ENCODE results near the gene PDCD4. TPM values are rescaled to one million over a fixed set of nuclear protein-coding genes. Genes with fewer than 3 reads are reported as not detected.
"Not testable (repeated sequence)": the region's sequence is repeated elsewhere in the genome, so short reads cannot be mapped to it uniquely, and the experiment has no call there.

The PDCD4 gene
- total and polyA plus RNA-seq, 5 donors: 39.8 to 82.7 (median 70.8) TPM

GRCh38 chr10:110861476-110861875, 10.3 kb upstream of the PDCD4 start:
- 98% methylated on average over 2 of the region's 2 CpGs for WGBS
- H3K4me1 ChIP-seq (ENCODE audit: control insufficient read depth, insufficient read depth, low read length): peaks cover 26% of the 10 kb centered on the region

GRCh38 chr10:110861930-110862649, 9.6 kb upstream of the PDCD4 start:
- H3K27me3 ChIP-seq (ENCODE audit: control insufficient read depth, insufficient read depth): no peaks in the 10 kb centered on the region
- ATAC-seq (no peak), DNase-seq (no peak)
- peaks cover 26% of the 10 kb centered on the region for H3K4me1 ChIP-seq (ENCODE audit: control insufficient read depth, insufficient read depth, low read length)
- intact Hi-C loops (cut with DNase I): no loop called here
- H3K27ac ChIP-seq (ENCODE audit: low read length): no peak overlapping the region
- H3K9me3 ChIP-seq (ENCODE audit: control insufficient read depth, low read length): no peaks in the 10 kb centered on the region
- H3K4me3 ChIP-seq (ENCODE audit: low read length): no peak overlapping the region
- 84% methylated on average over 6 of the region's 6 CpGs for WGBS

More at GRCh38 chr10:110861476-110861875, 10.3 kb upstream of the PDCD4 start:
- no peaks in the 10 kb centered on the region for H3K9me3 ChIP-seq (ENCODE audit: control insufficient read depth, low read length)
- intact Hi-C loops (cut with DNase I): no loop called here
- H3K27me3 ChIP-seq (ENCODE audit: control insufficient read depth, insufficient read depth): no peaks in the 10 kb centered on the region
- no peak overlapping the region for H3K4me3 ChIP-seq (ENCODE audit: low read length)
- ATAC-seq (no peak), DNase-seq (no peak)
- no peak overlapping the region for H3K27ac ChIP-seq (ENCODE audit: low read length)

GRCh38 chr10:110862961-110863360, 8.8 kb upstream of the PDCD4 start:
- H3K27ac ChIP-seq (ENCODE audit: low read length): no peak overlapping the region
- H3K4me3 ChIP-seq (ENCODE audit: low read length): no peak overlapping the region
- no peak for DNase-seq
- H3K9me3 ChIP-seq (ENCODE audit: control insufficient read depth, low read length): no peaks in the 10 kb centered on the region
- peaks cover 18% of the 10 kb centered on the region for H3K4me1 ChIP-seq (ENCODE audit: control insufficient read depth, insufficient read depth, low read length)
- 90% methylated on average over 6 of the region's 6 CpGs for WGBS
- intact Hi-C loops (cut with DNase I): no loop called here
- no peaks in the 10 kb centered on the region for H3K27me3 ChIP-seq (ENCODE audit: control insufficient read depth, insufficient read depth)
- no peak for ATAC-seq

GRCh38 chr10:110863361-110863760, 8.4 kb upstream of the PDCD4 start:
- DNase-seq (no peak), ATAC-seq (no peak)
- intact Hi-C loops (cut with DNase I): no loop called here
- H3K4me1 ChIP-seq (ENCODE audit: control insufficient read depth, insufficient read depth, low read length): peaks cover 15% of the 10 kb centered on the region
- no peak overlapping the region for H3K4me3 ChIP-seq (ENCODE audit: low read length)
- no peak overlapping the region for H3K27ac ChIP-seq (ENCODE audit: low read length)
- no peaks in the 10 kb centered on the region for H3K27me3 ChIP-seq (ENCODE audit: control insufficient read depth, insufficient read depth)
- no peaks in the 10 kb centered on the region for H3K9me3 ChIP-seq (ENCODE audit: control insufficient read depth, low read length)

GRCh38 chr10:110863956-110864355, 7.8 kb upstream of the PDCD4 start:
- H3K4me3 ChIP-seq (ENCODE audit: low read length): no peak overlapping the region
- 97% methylated on average over 2 of the region's 2 CpGs for WGBS
- no peak overlapping the region for H3K27ac ChIP-seq (ENCODE audit: low read length)
- H3K27me3 ChIP-seq (ENCODE audit: control insufficient read depth, insufficient read depth): no peaks in the 10 kb centered on the region
- DNase-seq (no peak), ATAC-seq (no peak)
- peaks cover 15% of the 10 kb centered on the region for H3K4me1 ChIP-seq (ENCODE audit: control insufficient read depth, insufficient read depth, low read length)
- H3K9me3 ChIP-seq (ENCODE audit: control insufficient read depth, low read length): no peaks in the 10 kb centered on the region
- intact Hi-C loops (cut with DNase I): no loop called here

- H3K4me3 ChIP-seq (ENCODE audit: low read length): no peak overlapping the region
- 40% methylated on average over 6 of the region's 6 CpGs for WGBS
- peaks cover 11% of the 10 kb centered on the region for H3K4me1 ChIP-seq (ENCODE audit: control insufficient read depth, insufficient read depth, low read length)
- ATAC-seq: no peak
- peak overlapping the region; percentile 82 for H3K27ac ChIP-seq (ENCODE audit: low read length)
- no peak for DNase-seq
- H3K9me3 ChIP-seq (ENCODE audit: control insufficient read depth, low read length): no peaks in the 10 kb centered on the region
- H3K27me3 ChIP-seq (ENCODE audit: control insufficient read depth, insufficient read depth): no peaks in the 10 kb centered on the region
- intact Hi-C loops (cut with DNase I): no loop called here
These were observed 7.0 kb upstream of the PDCD4 start for GRCh38 chr10:110864662-110865140.

- Histone ChIP-seq H3K4me3 (ENCODE audit: low read length) (no peak overlapping the region), H3K27ac (ENCODE audit: low read length) (peak overlapping the region; percentile 82), H3K27me3 (ENCODE audit: control insufficient read depth, insufficient read depth) (no peaks in the 10 kb centered on the region), H3K4me1 (ENCODE audit: control insufficient read depth, insufficient read depth, low read length) (peaks cover 8% of the 10 kb centered on the region), H3K9me3 (ENCODE audit: control insufficient read depth, low read length) (no peaks in the 10 kb centered on the region)
- DNase-seq (no peak), ATAC-seq (peak; percentile 53 to 61)
- 50% methylated on average over 6 of the region's 6 CpGs for WGBS
- intact Hi-C loops (cut with DNase I): no loop called here
These were observed 6.4 kb upstream of the PDCD4 start for GRCh38 chr10:110865186-110865808.

GRCh38 chr10:110865809-110866482, 5.8 kb upstream of the PDCD4 start:
- Histone ChIP-seq H3K4me1 (ENCODE audit: control insufficient read depth, insufficient read depth, low read length) (peaks cover 8% of the 10 kb centered on the region), H3K9me3 (ENCODE audit: control insufficient read depth, low read length) (no peaks in the 10 kb centered on the region), H3K27ac (ENCODE audit: low read length) (peak overlapping the region; percentile 72), H3K27me3 (ENCODE audit: control insufficient read depth, insufficient read depth) (no peaks in the 10 kb centered on the region), H3K4me3 (ENCODE audit: low read length) (no peak overlapping the region)
- ATAC-seq (no peak), DNase-seq (no peak)
- WGBS: 68% methylated on average over 4 of the region's 4 CpGs
- intact Hi-C loops (cut with DNase I): no loop called here

GRCh38 chr10:110867011-110867806, 4.5 kb upstream of the PDCD4 start:
- H3K4me3 ChIP-seq (ENCODE audit: low read length); ATAC-seq; H3K4me1 ChIP-seq (ENCODE audit: control insufficient read depth, insufficient read depth, low read length); intact Hi-C loops (cut with DNase I); DNase-seq; H3K27me3 ChIP-seq (ENCODE audit: control insufficient read depth, insufficient read depth); H3K9me3 ChIP-seq (ENCODE audit: control insufficient read depth, low read length): not testable (repeated sequence)
- WGBS: 85% methylated on average over 8 of the region's 8 CpGs
- H3K27ac ChIP-seq (ENCODE audit: low read length): peak overlapping the region; percentile 8

- WGBS: 71% methylated on average over 4 of the region's 4 CpGs
- intact Hi-C loops (cut with DNase I): no loop called here
- ATAC-seq (no peak), DNase-seq (no peak)
- Histone ChIP-seq H3K27me3 (ENCODE audit: control insufficient read depth, insufficient read depth) (no peaks in the 10 kb centered on the region), H3K4me3 (ENCODE audit: low read length) (no peak overlapping the region), H3K27ac (ENCODE audit: low read length) (peak overlapping the region; percentile 8), H3K4me1 (ENCODE audit: control insufficient read depth, insufficient read depth, low read length) (peaks cover 9% of the 10 kb centered on the region), H3K9me3 (ENCODE audit: control insufficient read depth, low read length) (no peaks in the 10 kb centered on the region)
These were observed 3.8 kb upstream of the PDCD4 start for GRCh38 chr10:110867807-110868465.
